HG03520 (cell line): ENCODE results near the gene EXD3.
"Not testable (repeated sequence)": the region's sequence is repeated elsewhere in the genome, so short reads cannot be mapped to it uniquely, and the experiment has no call there.

ENCODE experiments used
- ATAC-seq: cut with Tn5 transposase; IDR thresholded peaks from one replicate; pipeline ENCODE4 v1.9.1; 2021; ENCODE audit warnings: mild to moderate bottlenecking, moderate library complexity; ENCODE audit not compliant: unreplicated experiment

The EXD3 gene

GRCh38 chr9:137264067-137264466 lies 158.9 kb downstream of the EXD3 start:
- no peak for ATAC-seq

GRCh38 chr9:137263506-137263905 lies 159.5 kb downstream of the EXD3 start:
- ATAC-seq = no peak

- no peak for ATAC-seq
Observed at GRCh38 chr9:137262909-137263285, 160.1 kb downstream of the EXD3 start.

GRCh38 chr9:137262173-137262908 lies 160.6 kb downstream of the EXD3 start:
- not testable (repeated sequence) for ATAC-seq
